ENCODE data around the gene POP4.
A peak's percentile ranks its signal among the peaks of the same experiment; 100 is the strongest.
"Not testable (repeated sequence)": the region's sequence is repeated elsewhere in the genome, so short reads cannot be mapped to it uniquely, and the experiment has no call there.

POP4 gene

GRCh38 chr19:29610574-29611271, 4.6 kb downstream of the POP4 start:
- peak; percentile 64 to 69 for DNase-seq (ENCODE audit: low read depth in 2 of 2)

DNA sequence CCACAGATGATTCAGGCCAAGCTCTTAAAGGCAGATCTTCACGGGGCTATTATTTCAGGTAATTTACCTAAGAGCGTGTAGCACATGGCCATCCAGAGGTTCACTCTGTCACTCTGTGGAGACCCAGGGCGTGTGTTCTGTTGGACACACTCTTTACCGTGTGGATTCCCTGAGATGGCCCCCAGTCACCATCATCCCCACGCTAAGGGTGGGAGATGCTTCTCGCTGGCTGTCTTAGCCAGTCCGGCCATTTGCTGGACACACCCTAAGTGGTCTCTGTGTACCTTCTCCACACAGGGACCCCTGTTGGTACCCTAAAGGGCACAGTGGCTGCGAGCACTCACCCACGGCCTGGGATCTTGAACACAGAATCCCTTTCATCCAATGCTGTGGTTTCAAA, 6.0 kb downstream of the POP4 start:
- DNase-seq (ENCODE audit: low read depth in 2 of 2) = no peak

DNA sequence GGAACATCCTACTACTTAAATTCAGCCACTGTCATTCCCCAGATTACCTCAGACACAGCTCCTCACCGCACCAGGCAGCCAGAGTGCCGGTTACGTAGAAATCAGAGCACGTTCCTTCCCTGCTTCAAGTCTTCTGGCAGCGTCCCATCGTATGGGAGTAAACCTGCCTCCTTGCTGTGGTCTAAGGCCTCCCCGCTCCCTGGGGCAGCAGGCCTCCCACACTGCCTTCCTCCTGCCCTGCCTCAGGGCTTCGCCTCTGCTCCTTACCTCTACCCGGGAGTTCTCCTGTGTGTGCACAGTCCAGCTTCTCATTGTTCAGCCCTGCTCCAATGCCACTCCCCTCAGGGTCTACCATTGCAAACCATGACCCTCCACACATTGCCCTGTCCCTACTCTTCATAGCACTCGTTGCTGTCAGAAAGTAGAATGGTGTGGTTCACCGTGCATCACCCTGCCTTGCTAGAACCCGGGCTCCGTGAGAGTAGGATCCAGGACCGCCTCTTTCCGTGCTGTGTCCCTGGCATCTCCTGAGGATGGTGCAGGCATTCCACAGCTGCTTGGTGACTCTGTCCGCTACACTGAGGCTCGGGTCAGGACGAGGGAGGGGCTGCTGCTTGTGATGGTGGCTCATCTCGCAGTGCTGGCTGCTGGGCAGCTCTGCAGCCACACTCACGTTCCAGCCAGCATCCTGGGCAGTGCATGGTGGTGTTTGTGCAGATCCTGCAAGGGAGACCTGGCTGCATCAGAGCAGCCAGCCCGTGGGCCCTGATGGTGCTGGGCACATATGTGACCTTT, 6.9 kb downstream of the POP4 start:
- DNase-seq (ENCODE audit: low read depth in 2 of 2) = no peak

DNA sequence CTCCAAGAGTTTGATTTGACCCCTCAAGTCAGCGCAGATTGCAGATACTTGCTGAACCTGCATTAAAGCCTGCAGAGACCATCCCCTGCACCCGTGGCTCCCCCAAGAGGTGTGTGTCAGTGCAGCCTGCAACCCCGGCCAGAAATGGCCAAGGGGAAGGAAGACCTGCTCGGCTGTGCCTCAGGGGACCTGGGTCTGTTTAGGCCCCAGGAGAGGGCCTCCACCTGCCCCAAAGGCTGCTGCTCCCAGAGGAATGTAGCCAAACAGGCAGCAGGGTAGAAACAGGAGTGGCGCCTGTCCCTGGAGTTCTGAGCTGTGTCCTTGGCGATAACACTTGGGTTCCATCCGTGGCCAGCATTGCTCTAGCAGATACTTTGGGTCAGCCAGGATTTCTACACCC, 8.0 kb downstream of the POP4 start:
- DNase-seq (ENCODE audit: low read depth in 2 of 2) = no peak

- no peak for DNase-seq (ENCODE audit: low read depth in 2 of 2)
Measured at GRCh38 chr19:29614780-29615179, 8.7 kb downstream of the POP4 start.

DNA sequence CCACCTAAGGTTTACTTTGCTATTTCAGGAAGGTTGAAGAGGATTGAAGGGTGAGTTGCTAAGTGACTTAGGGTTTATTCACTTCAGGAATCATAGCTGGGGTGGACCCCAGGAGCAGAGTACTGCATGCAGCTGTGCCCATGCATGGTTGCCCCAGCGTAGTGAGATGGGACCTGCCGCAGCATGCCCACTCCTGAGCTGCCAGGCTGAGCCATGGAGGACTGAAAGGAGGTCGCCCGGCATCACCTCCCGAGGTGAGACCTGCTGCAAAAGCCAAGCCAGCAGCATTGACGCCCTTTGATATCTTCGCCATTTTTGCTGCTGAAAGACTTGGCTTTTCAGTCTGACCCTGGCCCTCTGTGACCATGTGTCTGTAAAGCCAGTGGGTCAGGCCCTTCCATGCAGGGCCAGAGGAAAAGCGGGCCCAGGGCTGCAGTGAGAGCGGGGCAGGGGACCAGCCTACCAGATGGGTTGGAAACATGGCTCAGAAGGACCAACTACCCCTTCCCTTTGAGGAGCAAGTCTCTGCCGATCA, 9.9 kb downstream of the POP4 start:
- DNase-seq (ENCODE audit: low read depth in 2 of 2) = no peak

- DNase-seq (ENCODE audit: low read depth in 2 of 2) = no peak
Measured at GRCh38 chr19:29616541-29616940, 10.5 kb downstream of the POP4 start.

DNA sequence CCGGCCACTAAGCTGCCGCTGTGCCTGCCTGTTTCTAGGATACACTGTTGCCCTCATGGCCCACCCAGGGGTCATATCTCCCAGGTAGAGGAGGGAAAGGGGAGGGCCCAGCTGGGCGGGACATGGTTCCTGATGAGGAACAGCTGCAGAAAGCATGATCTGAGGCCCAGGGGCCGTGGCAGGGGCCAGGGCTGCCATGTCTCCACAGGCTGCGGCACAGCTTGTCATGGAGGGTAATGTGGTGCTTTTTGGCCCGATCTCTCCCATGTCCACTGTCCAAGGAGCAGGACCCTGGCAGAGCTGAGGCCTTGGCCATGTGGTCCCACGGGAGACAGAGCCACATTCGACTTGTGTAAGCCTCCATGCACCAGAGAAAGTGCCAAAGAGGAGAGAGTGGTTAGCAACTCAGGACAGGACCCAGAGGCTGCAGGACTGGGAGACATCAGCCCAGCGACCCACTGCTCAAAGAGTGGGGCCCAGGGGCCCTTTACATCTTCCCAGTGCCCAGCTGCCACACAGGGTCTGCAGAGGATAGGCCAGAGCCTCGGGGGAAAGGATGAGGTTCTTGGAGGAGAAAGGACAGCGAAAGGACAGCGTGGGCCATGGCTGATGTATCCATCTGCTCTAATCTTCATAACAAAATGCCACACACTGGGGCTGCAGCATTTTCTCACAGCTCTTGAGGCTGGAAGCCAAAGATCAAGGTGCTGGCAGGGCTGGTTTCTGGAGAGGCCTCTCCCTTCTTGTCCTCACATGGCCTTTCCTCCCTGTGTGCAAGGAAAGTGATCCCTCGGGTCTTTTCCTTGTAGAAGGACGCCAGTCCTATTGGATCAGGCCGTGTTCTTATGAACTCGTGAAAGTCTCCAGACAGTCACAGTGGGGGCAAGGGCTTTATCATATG, 11.5 kb downstream of the POP4 start:
- DNase-seq (ENCODE audit: low read depth in 2 of 2) = no peak

- DNase-seq (ENCODE audit: low read depth in 2 of 2) = no peak
Measured at GRCh38 chr19:29618434-29618833, 12.4 kb downstream of the POP4 start.

GRCh38 chr19:29618871-29619270, 12.8 kb downstream of the POP4 start:
- DNase-seq (ENCODE audit: low read depth in 2 of 2) = no peak

DNA sequence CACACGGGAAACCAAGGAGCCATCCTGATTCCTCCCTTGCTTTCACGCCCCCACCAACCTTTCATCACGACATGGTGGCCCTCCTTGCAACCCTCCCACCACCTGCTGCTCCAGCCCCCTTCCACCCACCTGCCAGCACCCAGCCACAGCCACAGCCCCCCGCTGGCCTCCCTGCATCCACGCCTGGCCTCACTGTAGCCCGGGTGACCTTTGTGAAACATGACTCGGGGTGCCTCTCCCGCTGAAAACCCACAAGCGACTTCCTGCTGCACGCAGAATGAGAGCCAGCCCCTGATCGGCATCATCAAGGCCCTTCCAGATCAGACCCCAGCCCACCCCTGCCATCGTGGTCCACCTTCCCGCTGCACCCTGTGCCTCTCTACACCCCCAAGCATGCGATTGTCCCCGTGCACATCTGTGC, 14.9 kb downstream of the POP4 start:
- peak; percentile 66 to 74 for DNase-seq (ENCODE audit: low read depth in 2 of 2)

- DNase-seq (ENCODE audit: low read depth in 2 of 2) = peak; percentile 26 to 49
Measured at GRCh38 chr19:29622166-29623070, 16.3 kb downstream of the POP4 start.

- DNase-seq (ENCODE audit: low read depth in 2 of 2) = peak; percentile 74 to 76
Measured at GRCh38 chr19:29623726-29624488, 17.8 kb downstream of the POP4 start.

DNA sequence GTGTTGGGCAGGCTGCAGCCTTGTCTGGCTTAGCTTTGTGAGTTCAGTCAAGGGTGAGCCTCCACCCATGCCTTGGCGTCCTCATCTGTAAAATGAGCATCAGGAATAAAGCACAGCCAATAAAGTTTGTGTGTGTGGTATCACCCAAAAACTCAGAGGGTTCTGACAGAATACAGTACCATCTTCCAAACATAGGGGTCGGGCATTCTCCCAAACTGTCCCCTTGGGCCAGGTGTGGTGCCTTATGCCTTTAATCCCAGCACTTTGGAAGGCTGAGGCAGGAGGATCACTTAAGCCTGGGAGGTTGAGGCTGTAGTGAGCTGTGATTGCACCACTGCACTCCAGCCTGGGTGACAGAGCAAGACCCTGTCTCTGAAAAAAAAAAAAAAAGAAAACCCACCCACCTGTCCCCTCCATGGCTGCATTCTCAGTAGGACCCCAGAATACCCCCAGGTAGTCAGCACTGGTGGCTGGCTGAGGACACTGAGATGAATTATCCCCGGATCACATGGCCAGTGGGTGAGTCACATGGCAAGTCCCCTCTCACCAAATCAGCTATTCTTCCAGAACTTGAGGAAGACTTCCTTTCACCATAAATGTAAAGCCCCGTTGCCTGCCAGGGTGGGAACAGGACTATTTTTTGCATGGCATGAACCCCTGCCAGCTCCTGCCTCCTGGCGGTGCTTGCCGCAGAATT, 18.6 kb downstream of the POP4 start:
- DNase-seq (ENCODE audit: low read depth in 2 of 2) = no peak

DNA sequence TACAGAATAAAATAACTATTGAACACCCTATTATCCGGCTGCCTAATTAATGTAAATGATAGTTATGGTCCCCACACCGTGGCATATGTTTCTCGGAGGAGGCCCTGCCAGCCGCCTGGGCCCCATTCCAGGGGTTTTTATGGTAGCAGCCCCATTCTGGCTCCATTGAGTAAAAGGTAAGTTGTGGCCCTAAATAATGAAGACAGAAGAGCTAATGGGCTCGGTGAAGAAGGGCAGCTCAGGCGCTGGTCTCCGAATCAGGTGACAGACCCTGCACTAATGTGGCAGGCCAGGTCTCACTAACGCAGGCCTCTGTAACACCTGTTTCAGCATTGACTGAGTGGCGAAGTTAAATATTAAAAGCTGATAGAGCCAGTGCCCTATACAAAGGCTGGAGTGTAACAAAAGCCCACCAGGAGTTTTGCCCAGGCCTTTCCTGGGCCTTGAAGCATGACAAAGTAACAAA, 19.1 kb downstream of the POP4 start:
- no peak for DNase-seq (ENCODE audit: low read depth in 2 of 2)

- no peak for DNase-seq (ENCODE audit: low read depth in 2 of 2)
Measured at GRCh38 chr19:29626386-29626785, 20.3 kb downstream of the POP4 start.

GRCh38 chr19:29626832-29627231, 20.7 kb downstream of the POP4 start:
- DNase-seq (ENCODE audit: low read depth in 2 of 2) = not testable (repeated sequence)

- no peak for DNase-seq (ENCODE audit: low read depth in 2 of 2)
Measured at GRCh38 chr19:29628661-29629385, 22.7 kb downstream of the POP4 start.

Data from stimulated activated CD8-positive, alpha-beta memory T cell treated with anti-CD3 and anti-CD28 coated beads, Interleukin-15, amount 100 ng/mL, for 48 hours (primary cell).